ENCODE data around the gene RECQL.

DNA sequence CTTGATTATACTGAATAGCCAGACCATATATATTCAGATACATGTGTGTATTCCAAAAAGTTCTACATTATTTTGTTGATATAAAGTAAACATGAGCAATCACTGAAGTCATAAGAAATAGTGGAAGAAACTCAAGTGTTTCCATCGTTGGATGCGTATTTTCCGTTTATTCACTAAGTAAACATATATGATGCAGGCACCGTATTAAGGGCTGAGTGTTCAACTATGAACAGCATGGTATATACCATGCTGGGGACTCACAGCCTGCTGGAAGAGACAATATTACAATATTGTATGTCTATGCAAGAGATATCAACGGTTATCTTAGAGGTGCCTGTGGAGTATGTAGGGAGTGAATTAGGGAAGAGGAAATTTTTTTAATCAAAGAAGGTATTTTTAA lies 62.8 kb downstream of the RECQL start:
- TF ChIP-seq, protein P1, sequence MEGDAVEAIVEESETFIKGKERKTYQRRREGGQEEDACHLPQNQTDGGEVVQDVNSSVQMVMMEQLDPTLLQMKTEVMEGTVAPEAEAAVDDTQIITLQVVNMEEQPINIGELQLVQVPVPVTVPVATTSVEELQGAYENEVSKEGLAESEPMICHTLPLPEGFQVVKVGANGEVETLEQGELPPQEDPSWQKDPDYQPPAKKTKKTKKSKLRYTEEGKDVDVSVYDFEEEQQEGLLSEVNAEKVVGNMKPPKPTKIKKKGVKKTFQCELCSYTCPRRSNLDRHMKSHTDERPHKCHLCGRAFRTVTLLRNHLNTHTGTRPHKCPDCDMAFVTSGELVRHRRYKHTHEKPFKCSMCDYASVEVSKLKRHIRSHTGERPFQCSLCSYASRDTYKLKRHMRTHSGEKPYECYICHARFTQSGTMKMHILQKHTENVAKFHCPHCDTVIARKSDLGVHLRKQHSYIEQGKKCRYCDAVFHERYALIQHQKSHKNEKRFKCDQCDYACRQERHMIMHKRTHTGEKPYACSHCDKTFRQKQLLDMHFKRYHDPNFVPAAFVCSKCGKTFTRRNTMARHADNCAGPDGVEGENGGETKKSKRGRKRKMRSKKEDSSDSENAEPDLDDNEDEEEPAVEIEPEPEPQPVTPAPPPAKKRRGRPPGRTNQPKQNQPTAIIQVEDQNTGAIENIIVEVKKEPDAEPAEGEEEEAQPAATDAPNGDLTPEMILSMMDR (IDR thresholded peaks at IDR 0.05): no peak
- TF ChIP-seq EZH2 (IDR thresholded peaks at IDR 0.05): no peak

Measured in neural progenitor cell (in vitro differentiated cells).